OCI-LY3 (cell line): ENCODE results near the gene RMND5A.

Source experiments
- H2AFZ ChIP-seq: fragments of 200-600, 300-600 bp; shearing (Covaris generic); 2 replicates; pipeline ENCODE4 v1.6.0; 2014; ENCODE audit warnings: antibody characterized with exemption, low read depth, low read length
- H3K27ac ChIP-seq: fragments of 200-600, 300-600 bp; sonication (generic); 2 replicates; pipeline ENCODE4 v1.5.1; 2014; ENCODE audit warnings: mild to moderate bottlenecking, low read length, moderate library complexity, mixed read lengths
- H3K27me3 ChIP-seq: fragments of 200-600, 300-600 bp; sonication (generic); 2 replicates; pipeline ENCODE4 v1.6.1; 2014; ENCODE audit warnings: low read depth, low read length, mixed read lengths
- H3K36me3 ChIP-seq: fragments of 200-600, 300-600 bp; sonication (generic); replicated peaks from 2 replicates; pipeline ENCODE3; 2014; ENCODE audit warnings: low read depth, low read length, mixed read lengths
- H3K4me1 ChIP-seq: fragments of 300-600, 200-600 bp; sonication (generic); 2 replicates; pipeline ENCODE4 v1.6.1; 2014; ENCODE audit warnings: low read length, mixed read lengths
- H3K4me2 ChIP-seq: fragments of 200-600, 300-600 bp; sonication (generic); 2 replicates; pipeline ENCODE4 v1.6.1; 2014; ENCODE audit warnings: low read length, mixed read lengths
- H3K4me3 ChIP-seq: fragments of 300-600, 200-600 bp; sonication (generic); 2 replicates; pipeline ENCODE4 v1.5.1; 2014; ENCODE audit warnings: antibody characterized with exemption, mild to moderate bottlenecking, low read length, moderate library complexity
- H3K79me2 ChIP-seq: fragments of 300-600, 200-600 bp; shearing (Covaris generic); 2 replicates; pipeline ENCODE4 v1.6.1; 2014; ENCODE audit warnings: mild to moderate bottlenecking, low read length, mixed read lengths
- H3K9ac ChIP-seq: fragments of 300-600, 200-600 bp; shearing (Covaris generic); 2 replicates; pipeline ENCODE4 v1.6.0; 2014; ENCODE audit warnings: mild to moderate bottlenecking, low read length, moderate library complexity
- H3K9me3 ChIP-seq: fragments of 200-600, 300-600 bp; shearing (Covaris generic); 2 replicates; pipeline ENCODE4 v1.6.1; 2014; ENCODE audit warnings: low read length, mixed read lengths; ENCODE audit not compliant: insufficient read depth
- H4K20me1 ChIP-seq: fragments of 200-600, 300-600 bp; sonication (generic); 2 replicates; pipeline ENCODE4 v1.6.1; 2016; ENCODE audit warnings: low read length, mixed read lengths; ENCODE audit not compliant: insufficient read depth
- CTCF ChIP-seq: fragments of 200-600, 300-600 bp; sonication (generic); IDR thresholded peaks from 2 replicates; pipeline ENCODE4 v1.5.1; 2014; ENCODE audit warnings: antibody characterized with exemption, low read length, low read depth
- EZH2phosphoT487 ChIP-seq: fragments of 200-600 bp; shearing (Covaris generic); IDR thresholded peaks from 2 replicates; pipeline ENCODE4 v1.6.1; 2018; ENCODE audit warnings: antibody characterized with exemption, mixed run types, low read depth

RMND5A gene

DNA sequence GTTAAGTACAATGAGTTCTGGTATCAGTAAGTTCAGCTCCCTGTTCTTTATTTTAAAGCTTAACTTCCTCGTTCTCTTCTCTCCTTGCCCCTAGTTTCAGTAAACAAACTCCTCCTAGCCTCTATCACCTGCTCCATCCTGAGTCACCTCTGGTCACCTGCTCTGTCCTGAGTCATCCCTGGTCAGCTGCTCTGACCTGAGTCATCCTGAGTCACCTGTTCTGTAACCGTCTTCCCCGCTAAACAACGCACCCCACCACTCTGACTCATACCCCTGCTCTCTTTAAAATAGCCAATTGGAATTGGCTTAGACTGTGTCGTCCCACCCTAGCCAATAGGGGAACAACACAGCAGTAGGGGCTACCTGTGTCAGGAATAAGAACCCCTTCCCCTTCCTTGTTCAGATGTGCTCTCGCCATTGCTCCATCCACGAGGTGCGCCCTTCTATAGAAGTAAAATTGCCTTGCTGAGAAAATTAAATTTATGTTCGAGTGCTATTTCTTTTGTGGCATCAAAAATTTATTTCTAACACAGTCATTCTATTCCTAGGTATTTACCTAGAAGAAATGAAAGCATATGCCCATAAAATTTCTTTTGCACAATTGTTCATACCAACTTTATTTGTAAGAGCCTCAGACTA is 24.9 kb upstream of the RMND5A start:
- no peaks in the 10 kb centered on the region for H3K4me1 ChIP-seq
- H3K9me3 ChIP-seq, result no peaks in the 10 kb centered on the region; the same call in 1 of the 2 replicates
- H3K27me3 ChIP-seq, result no peaks in the 10 kb centered on the region
- H3K4me3 ChIP-seq, result no peak overlapping the region
- H2AFZ ChIP-seq, result no peak overlapping the region
- H3K4me2 ChIP-seq, result no peak overlapping the region
- no peak overlapping the region for H3K27ac ChIP-seq
- H3K79me2 ChIP-seq, result no peaks in the 10 kb centered on the region
- H3K36me3 ChIP-seq, result peaks cover 2% of the 10 kb centered on the region
- H4K20me1 ChIP-seq, result no peaks in the 10 kb centered on the region
- TF ChIP-seq EZH2phosphoT487 (no peak), CTCF (no peak)
- no peak overlapping the region for H3K9ac ChIP-seq

- no peak for TF ChIP-seq CTCF
- TF ChIP-seq EZH2phosphoT487, result no peak
- Histone ChIP-seq H3K79me2 (no peaks in the 10 kb centered on the region), H3K27me3 (no peaks in the 10 kb centered on the region), H3K9me3 (no peaks in the 10 kb centered on the region; the same call in 1 of the 2 replicates), H3K4me3 (no peak overlapping the region), H3K9ac (no peak overlapping the region), H4K20me1 (no peaks in the 10 kb centered on the region), H2AFZ (no peak overlapping the region), H3K36me3 (peaks cover 2% of the 10 kb centered on the region), H3K4me2 (no peak overlapping the region), H3K4me1 (no peaks in the 10 kb centered on the region), H3K27ac (no peak overlapping the region)
These were observed 22.5 kb upstream of the RMND5A start for GRCh38 chr2:86697551-86698104.

- H4K20me1 ChIP-seq, result no peaks in the 10 kb centered on the region
- TF ChIP-seq EZH2phosphoT487 (no peak), CTCF (no peak)
- H3K4me3 ChIP-seq, result no peak overlapping the region
- no peaks in the 10 kb centered on the region for H3K4me1 ChIP-seq
- no peaks in the 10 kb centered on the region for H3K27me3 ChIP-seq
- H3K9me3 ChIP-seq, result no peaks in the 10 kb centered on the region; the same call in 1 of the 2 replicates
- no peak overlapping the region for H3K9ac ChIP-seq
- no peak overlapping the region for H3K27ac ChIP-seq
- H2AFZ ChIP-seq, result no peak overlapping the region
- H3K79me2 ChIP-seq, result no peaks in the 10 kb centered on the region
- no peak overlapping the region for H3K4me2 ChIP-seq
- H3K36me3 ChIP-seq, result peaks cover 2% of the 10 kb centered on the region
These were observed 19.4 kb upstream of the RMND5A start for GRCh38 chr2:86700690-86701089.

DNA sequence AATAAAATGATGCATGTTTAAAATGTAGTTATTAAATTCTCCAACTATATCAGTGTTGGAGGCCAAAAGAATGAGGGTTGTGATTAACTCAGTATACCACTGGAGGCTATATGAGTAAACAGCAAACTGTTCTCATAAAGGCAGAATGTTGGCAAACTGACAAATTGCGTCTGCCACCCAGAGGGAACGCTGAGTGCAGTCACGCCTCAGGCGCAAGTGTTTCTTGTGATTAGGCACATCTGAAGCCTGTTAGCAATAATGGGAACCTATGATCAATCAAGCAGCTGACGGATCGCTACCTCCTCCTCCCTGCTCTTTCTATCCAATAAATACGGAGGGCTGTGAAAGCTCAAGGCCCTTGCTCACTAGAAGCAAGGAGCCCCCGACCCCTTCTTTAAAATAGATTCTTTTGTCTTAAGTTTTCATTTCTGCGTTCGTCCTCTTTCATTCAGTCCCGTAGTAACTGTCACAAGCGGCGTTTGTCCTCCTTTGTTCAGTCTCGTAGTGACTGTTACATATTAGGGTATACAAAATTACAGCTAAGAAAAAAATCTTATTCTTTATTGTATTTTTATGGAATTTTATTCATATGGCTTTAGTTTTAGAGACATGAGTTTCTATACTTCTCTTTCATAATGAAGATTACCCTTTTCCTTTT is 16.3 kb upstream of the RMND5A start:
- Histone ChIP-seq H3K4me1 (no peaks in the 10 kb centered on the region), H3K36me3 (no peaks in the 10 kb centered on the region), H3K4me2 (no peak overlapping the region), H4K20me1 (no peaks in the 10 kb centered on the region), H3K9ac (no peak overlapping the region), H3K4me3 (no peak overlapping the region), H3K27me3 (no peaks in the 10 kb centered on the region), H3K79me2 (no peaks in the 10 kb centered on the region), H2AFZ (no peak overlapping the region), H3K27ac (no peak overlapping the region), H3K9me3 (no peaks in the 10 kb centered on the region)
- TF ChIP-seq EZH2phosphoT487, result no peak
- no peak for TF ChIP-seq CTCF
